Measurements from ENCODE around the gene SLC25A36. TPM values are rescaled to one million over a fixed set of nuclear protein-coding genes. Genes with fewer than 3 reads are reported as not detected.
"Not testable (repeated sequence)": the region's sequence is repeated elsewhere in the genome, so short reads cannot be mapped to it uniquely, and the experiment has no call there.

Gene SLC25A36
- total and polyA plus RNA-seq, 8 donors: 13.1 to 275 (median 64.2) TPM

DNA sequence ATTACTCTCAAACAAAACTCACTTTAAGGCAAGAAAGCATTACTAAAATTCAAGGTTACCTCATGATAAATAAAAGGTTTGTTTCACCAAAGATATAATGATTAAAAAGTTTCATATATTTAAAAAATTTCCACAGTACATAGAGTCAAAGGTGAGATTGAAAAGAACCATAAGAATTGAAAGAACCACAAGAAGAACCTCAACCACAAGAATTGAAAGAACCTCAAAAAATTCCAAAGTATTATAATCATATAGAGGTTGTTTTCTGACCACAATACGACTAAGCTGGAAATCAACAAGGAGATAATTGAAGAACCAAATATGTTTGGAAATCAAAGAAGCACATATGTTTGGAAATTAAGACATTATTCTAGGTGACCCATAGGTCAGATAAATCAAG, 52.7 kb downstream of the SLC25A36 start:
- intact Hi-C loops (cut with DNase I; ENCODE audit: low total_unique reads): no loop called here
- H3K27me3 ChIP-seq: no peaks in the 10 kb centered on the region
- no peaks in the 10 kb centered on the region for H3K36me3 ChIP-seq
- peaks cover 0 to 11% (median 0%) of the 10 kb centered on the region in 4 donors for H3K9me3 ChIP-seq
- TF ChIP-seq POLR2AphosphoS5 (IDR thresholded peaks at IDR 0.05) (no peak), POLR2A (IDR thresholded peaks at IDR 0.05) (no peak), EP300 (IDR thresholded peaks at IDR 0.05) (no peak)
- TF ChIP-seq, protein P1, sequence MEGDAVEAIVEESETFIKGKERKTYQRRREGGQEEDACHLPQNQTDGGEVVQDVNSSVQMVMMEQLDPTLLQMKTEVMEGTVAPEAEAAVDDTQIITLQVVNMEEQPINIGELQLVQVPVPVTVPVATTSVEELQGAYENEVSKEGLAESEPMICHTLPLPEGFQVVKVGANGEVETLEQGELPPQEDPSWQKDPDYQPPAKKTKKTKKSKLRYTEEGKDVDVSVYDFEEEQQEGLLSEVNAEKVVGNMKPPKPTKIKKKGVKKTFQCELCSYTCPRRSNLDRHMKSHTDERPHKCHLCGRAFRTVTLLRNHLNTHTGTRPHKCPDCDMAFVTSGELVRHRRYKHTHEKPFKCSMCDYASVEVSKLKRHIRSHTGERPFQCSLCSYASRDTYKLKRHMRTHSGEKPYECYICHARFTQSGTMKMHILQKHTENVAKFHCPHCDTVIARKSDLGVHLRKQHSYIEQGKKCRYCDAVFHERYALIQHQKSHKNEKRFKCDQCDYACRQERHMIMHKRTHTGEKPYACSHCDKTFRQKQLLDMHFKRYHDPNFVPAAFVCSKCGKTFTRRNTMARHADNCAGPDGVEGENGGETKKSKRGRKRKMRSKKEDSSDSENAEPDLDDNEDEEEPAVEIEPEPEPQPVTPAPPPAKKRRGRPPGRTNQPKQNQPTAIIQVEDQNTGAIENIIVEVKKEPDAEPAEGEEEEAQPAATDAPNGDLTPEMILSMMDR (IDR thresholded peaks at IDR 0.05): no peak
- H3K4me1 ChIP-seq: no peaks in the 10 kb centered on the region
- WGBS, 5 donors: 86 to 91% (median 89%) methylated on average over 1 of the region's 1 CpG
- no peak for DNase-seq
- H3K27ac ChIP-seq: no peak overlapping the region
- no peak overlapping the region for H3K4me3 ChIP-seq

DNA sequence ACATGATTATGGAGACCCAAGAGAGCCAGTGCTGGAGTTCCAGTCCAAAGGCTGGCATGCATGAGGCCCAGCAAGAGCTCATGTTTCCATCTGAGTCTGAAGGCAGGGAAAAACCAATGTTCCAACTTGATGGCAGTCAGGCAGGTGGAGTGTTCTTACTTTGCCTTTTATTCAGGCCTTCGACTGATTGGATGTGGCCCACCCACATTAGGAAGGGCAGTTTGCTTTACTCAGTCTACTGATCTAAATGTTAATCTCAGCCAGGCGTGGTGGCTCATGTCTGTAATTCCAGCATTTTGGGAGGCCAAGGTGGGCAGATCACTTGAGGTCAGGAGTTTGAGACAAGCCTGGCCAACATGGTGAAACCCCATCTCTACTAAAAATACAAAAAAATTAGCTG, 53.2 kb downstream of the SLC25A36 start:
- 86 to 96% (median 89%) methylated on average over 2 of the region's 2 CpGs for WGBS, 5 donors
- peaks cover 0 to 11% (median 0%) of the 10 kb centered on the region in 4 donors for H3K9me3 ChIP-seq
- H3K27me3 ChIP-seq; H3K4me1 ChIP-seq; intact Hi-C loops (cut with DNase I; ENCODE audit: low total_unique reads); H3K4me3 ChIP-seq; H3K27ac ChIP-seq; H3K36me3 ChIP-seq; DNase-seq: not testable (repeated sequence)

DNA sequence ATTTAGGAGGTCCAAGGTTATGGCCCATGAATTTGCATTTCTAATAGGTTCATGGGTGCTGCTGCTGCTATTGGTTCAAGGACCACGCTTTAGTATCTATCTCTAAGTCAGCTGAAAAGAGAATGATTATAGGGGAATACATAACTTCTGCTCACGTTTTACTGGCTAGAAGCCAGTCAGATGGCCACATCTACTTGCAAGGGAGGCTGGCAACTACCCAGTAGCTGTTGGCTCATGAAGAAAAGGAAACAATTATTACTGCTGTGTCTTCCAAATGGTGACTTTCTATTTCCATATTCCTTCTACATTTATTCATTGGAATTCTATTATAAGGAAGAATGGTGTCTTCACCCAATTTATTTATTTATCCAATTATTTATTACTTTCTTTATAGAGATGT, 54.2 kb downstream of the SLC25A36 start:
- Histone ChIP-seq H3K4me1 (no peaks in the 10 kb centered on the region), H3K36me3 (no peaks in the 10 kb centered on the region), H3K27me3 (peaks cover 0 to 3% (median 0%) of the 10 kb centered on the region in 3 donors), H3K27ac (no peak overlapping the region), H3K9me3 (peaks cover 0 to 11% (median 0%) of the 10 kb centered on the region in 4 donors), H3K4me3 (no peak overlapping the region)
- WGBS, 5 donors: 42 to 50% (median 48%) methylated on average over 2 of the region's 2 CpGs
- DNase-seq: no peak
- intact Hi-C loops (cut with DNase I; ENCODE audit: low total_unique reads): no loop called here
- TF ChIP-seq POLR2A (IDR thresholded peaks at IDR 0.05) (no peak), POLR2AphosphoS5 (IDR thresholded peaks at IDR 0.05) (no peak)

DNA sequence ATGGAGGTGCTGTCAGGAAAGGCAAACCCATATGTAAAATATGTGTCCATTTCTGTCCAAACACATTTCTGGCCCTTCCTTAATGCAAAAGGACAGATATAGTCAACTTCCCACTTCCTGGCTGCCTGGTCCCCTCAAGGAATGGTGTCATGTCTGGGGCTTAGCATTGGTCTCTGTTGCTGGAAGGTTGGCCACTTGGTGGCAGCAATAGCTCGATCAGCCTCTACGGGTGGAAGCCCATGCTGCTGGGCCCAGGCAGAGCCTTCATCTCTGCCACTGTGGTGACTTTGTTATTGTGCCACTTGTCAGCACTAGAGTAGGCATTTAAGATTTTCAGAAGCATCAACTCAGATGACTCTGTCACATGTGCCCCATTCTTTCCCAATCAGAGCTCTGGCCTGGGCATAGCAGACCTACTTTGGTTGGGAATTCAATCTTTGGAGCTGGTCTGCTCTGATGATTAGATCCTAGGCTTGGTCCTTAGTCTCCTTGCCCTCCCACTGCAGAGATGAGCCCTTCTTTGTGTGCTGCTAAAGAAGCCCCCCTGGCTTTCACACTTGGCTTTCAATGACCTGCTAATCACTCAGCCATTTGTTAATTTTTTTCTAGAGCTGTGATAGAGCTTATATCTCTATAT, 58.5 kb downstream of the SLC25A36 start:
- Histone ChIP-seq H3K27ac (no peak overlapping the region), H3K9me3 (no peaks in the 10 kb centered on the region), H3K4me1 (no peaks in the 10 kb centered on the region), H3K27me3 (peaks cover 0 to 3% (median 0%) of the 10 kb centered on the region in 3 donors), H3K4me3 (no peak overlapping the region), H3K36me3 (no peaks in the 10 kb centered on the region)
- peak; percentile 63 to 86 for DNase-seq
- 0 to 8% (median 6%) methylated on average over 2 of the region's 2 CpGs for WGBS, 5 donors
- intact Hi-C loops (cut with DNase I; ENCODE audit: low total_unique reads): no loop called here
- no peak for TF ChIP-seq POLR2A (IDR thresholded peaks at IDR 0.05)
- TF ChIP-seq, protein P1 (IDR thresholded peaks at IDR 0.05): peak in 4 of 7 experiments; percentile 20 to 54 (median 46)

DNA sequence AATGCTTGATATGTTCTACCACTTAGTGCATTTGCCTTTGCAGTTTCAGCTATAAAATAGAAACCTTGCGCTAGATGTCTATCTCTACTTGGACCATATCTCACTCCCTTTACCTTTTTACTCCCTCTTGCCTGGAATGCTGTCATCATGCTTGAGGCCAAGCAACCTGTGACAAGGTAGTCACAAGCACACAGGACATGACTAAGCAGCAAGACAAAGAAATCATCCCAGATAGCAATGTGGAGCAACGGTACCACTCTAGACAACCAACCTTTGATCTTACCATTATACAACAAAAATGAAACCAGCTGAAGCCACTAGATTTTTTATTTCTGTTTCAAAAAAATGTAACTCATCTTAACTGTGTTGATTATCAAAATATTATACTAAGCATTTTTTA, 59.0 kb downstream of the SLC25A36 start:
- intact Hi-C loops (cut with DNase I; ENCODE audit: low total_unique reads): no loop called here
- no peaks in the 10 kb centered on the region for H3K9me3 ChIP-seq
- no peak overlapping the region for H3K4me3 ChIP-seq
- H3K36me3 ChIP-seq: no peaks in the 10 kb centered on the region
- no peak for TF ChIP-seq POLR2AphosphoS5 (IDR thresholded peaks at IDR 0.05)
- TF ChIP-seq EP300 (IDR thresholded peaks at IDR 0.05): no peak
- no peak for TF ChIP-seq POLR2A (IDR thresholded peaks at IDR 0.05)
- TF ChIP-seq, protein P1 (IDR thresholded peaks at IDR 0.05): no peak
- no peaks in the 10 kb centered on the region for H3K4me1 ChIP-seq
- H3K27ac ChIP-seq: no peak overlapping the region
- 69 to 79% (median 71%) methylated on average over 2 of the region's 2 CpGs for WGBS, 5 donors
- no peak for DNase-seq
- peaks cover 0 to 3% (median 0%) of the 10 kb centered on the region in 3 donors for H3K27me3 ChIP-seq
